ENCODE results near the gene OR1I1.
A peak's percentile ranks its signal among the peaks of the same experiment; 100 is the strongest.

OR1I1 gene

DNA sequence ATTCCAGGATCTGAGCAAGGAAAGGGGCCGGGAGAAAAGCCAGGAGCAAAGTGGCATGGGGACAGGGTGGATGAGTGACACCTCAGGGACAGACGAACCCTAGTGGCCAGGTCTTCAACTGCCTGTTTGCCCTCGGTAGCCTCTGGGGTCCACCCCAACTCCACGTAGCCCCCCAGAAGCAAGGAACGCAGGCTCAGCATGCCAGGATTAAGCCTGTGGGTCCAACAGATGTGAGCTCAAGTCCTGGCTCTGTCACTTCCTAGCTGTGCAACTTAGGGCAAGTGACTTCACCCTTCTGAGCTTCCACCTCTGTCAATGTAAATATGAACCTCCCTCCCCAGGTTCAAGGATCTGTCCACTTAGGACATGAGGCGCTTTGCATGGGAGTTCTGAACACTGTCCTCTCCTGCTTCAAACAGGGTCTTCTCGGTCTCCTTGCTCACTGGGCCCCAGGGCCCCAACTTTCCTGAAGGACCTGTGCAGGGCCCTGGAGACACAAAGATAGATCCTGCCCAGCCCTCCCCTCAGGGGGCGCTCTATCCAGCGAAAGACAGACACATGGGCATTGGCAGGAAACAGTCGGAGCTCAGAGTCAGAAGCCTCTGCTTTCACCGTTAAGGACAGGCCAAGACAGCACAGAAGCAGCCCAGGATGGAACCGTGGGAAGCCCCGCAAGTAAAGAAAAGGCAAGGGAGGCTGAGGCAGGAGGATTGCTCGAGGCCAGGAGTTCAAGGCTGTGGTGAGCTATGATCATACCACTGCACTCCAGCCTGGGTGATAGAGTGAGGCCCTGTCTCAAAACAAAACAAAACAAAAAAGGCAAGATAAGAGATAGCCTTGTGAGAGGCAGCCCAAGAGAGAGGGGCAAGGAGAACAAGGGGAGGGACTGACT, 38.4 kb downstream of the OR1I1 start:
- Histone ChIP-seq H3K4me1 (peaks cover 12 to 17% (median 14%) of the 10 kb centered on the region in 10 experiments), H3K4me3 (no peak overlapping the region), H3K27ac (no peak overlapping the region), H4K20me1 (peaks cover 0 to 58% (median 9%) of the 10 kb centered on the region in 11 experiments; a peak in 7 of 22 replicates), H3K9me3 (replicated peaks in 1 of 11) (0 out of 22 replicates have a peak, but pooled peaks cover 0 to 6% (median 0%) of the 10 kb centered on the region in 11 experiments), H3K27me3 (no peaks in the 10 kb centered on the region), H3K9ac (no peak overlapping the region), H3K4me2 (no peak overlapping the region), H3K36me3 (peaks cover 72 to 83% (median 76%) of the 10 kb centered on the region in 11 experiments)
- TF ChIP-seq Cebpa-rat (IDR thresholded peaks at IDR 0.05): no peak

GRCh38 chr19:15122331-15123030, 40.5 kb downstream of the OR1I1 start:
- Histone ChIP-seq H3K27me3 (no peaks in the 10 kb centered on the region), H3K9ac (0 out of 22 replicates have a peak overlapping the region, but pooled peaks of 1 of the 11 experiments have one; percentile 5), H3K4me2 (no peak overlapping the region), H3K9me3 (replicated peaks in 1 of 11) (0 out of 22 replicates have a peak, but pooled peaks cover 0 to 6% (median 0%) of the 10 kb centered on the region in 11 experiments), H3K36me3 (peaks cover 51 to 62% (median 55%) of the 10 kb centered on the region in 11 experiments), H3K4me1 (peaks cover 13 to 22% (median 17%) of the 10 kb centered on the region in 10 experiments), H4K20me1 (peaks cover 0 to 37% (median 9%) of the 10 kb centered on the region in 11 experiments; a peak in 7 of 22 replicates), H3K27ac (no peak overlapping the region), H3K4me3 (no peak overlapping the region)
- TF ChIP-seq Cebpa-rat (IDR thresholded peaks at IDR 0.05): no peak

- peaks cover 44 to 54% (median 47%) of the 10 kb centered on the region in 11 experiments for H3K36me3 ChIP-seq
Observed at GRCh38 chr19:15123031-15123890, 41.2 kb downstream of the OR1I1 start.

GRCh38 chr19:15123900-15124299, 41.9 kb downstream of the OR1I1 start:
- peak overlapping the region; percentile 71 to 94 (median 82); a peak in 19 of 20 replicates for H3K4me3 ChIP-seq
- peak overlapping the region in 6 of 11 experiments; percentile 85 to 95 (median 94); a peak in 9 of 22 replicates for H3K27ac ChIP-seq
- peak overlapping the region; percentile 84 to 95 (median 90); a peak in 20 of 22 replicates for H3K9ac ChIP-seq

More at GRCh38 chr19:15123031-15123890, 41.2 kb downstream of the OR1I1 start:
- Histone ChIP-seq H3K4me3 (peak overlapping the region in 1 of 10 experiments; percentile 91; a peak in 1 of 20 replicates), H4K20me1 (peaks cover 0 to 30% (median 9%) of the 10 kb centered on the region in 11 experiments; a peak in 7 of 22 replicates), H3K27me3 (no peaks in the 10 kb centered on the region), H3K27ac (peak overlapping the region in 1 of 11 experiments; percentile 85; a peak in 1 of 22 replicates), H3K4me1 (peaks cover 13 to 22% (median 17%) of the 10 kb centered on the region in 10 experiments), H3K9ac (peak overlapping the region in 8 of 11 experiments; percentile 86 to 93 (median 90); a peak in 14 of 22 replicates), H3K4me2 (peak overlapping the region; percentile 84 to 96 (median 90); a peak in 19 of 22 replicates), H3K9me3 (replicated peaks in 1 of 11) (0 out of 22 replicates have a peak, but pooled peaks cover 0 to 6% (median 0%) of the 10 kb centered on the region in 11 experiments)
- TF ChIP-seq Cebpa-rat (IDR thresholded peaks at IDR 0.05): no peak

GRCh38 chr19:15124572-15125231, 42.7 kb downstream of the OR1I1 start:
- Histone ChIP-seq H3K4me1 (peaks cover 13 to 22% (median 17%) of the 10 kb centered on the region in 10 experiments), H3K4me2 (peak overlapping the region; percentile 84 to 96 (median 90))

More at GRCh38 chr19:15123900-15124299, 41.9 kb downstream of the OR1I1 start:
- Histone ChIP-seq H3K36me3 (peaks cover 37 to 48% (median 41%) of the 10 kb centered on the region in 11 experiments), H3K4me2 (peak overlapping the region; percentile 84 to 96 (median 90)), H3K27me3 (no peaks in the 10 kb centered on the region), H3K9me3 (replicated peaks in 1 of 11) (0 out of 22 replicates have a peak, but pooled peaks cover 0 to 4% (median 0%) of the 10 kb centered on the region in 11 experiments), H4K20me1 (peaks cover 0 to 30% (median 9%) of the 10 kb centered on the region in 11 experiments; a peak in 7 of 22 replicates), H3K4me1 (peaks cover 13 to 22% (median 17%) of the 10 kb centered on the region in 10 experiments)
- TF ChIP-seq Cebpa-rat (IDR thresholded peaks at IDR 0.05): no peak

DNA sequence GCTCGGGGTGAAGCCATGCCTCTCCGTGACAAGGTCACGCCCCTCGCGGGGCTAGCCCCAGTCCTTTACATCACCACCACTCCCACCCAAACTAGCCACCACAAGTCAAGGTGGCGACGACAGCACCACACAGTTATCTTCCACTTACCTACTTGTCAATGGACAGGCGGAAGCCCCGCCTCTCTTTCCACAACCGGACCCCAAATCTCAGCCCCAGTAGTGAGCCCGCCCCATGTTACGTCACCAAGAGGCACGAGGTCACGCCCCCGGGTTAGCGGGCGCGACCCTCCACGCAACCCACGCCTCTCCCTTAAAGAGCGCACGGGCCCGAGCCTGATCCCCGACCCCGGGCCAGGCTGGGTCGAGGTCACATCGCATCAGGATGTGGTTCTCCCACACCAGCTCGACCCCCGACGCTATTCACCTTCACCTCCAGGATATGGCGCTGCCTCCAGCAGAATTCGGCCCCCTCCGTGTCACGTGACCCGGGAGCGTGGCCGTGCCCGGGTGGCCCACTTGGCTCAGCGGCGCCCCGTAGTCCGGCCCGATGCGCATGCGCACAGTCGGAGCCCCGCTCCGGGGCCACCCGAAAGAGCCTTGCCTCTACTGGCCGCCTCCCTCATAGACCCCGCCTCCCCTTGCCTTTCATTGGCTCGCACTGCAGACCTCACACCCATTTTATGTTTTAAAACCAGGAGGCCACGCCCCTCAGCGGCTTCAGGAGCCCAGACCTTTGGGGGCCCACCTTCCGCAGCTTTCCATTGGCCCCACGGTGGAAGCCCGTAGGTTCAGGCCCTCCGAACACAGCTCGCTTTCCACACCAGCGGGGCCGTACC, 43.4 kb downstream of the OR1I1 start:
- Histone ChIP-seq H3K27me3 (no peaks in the 10 kb centered on the region), H3K36me3 (peaks cover 22 to 32% (median 25%) of the 10 kb centered on the region in 11 experiments), H3K4me3 (peak overlapping the region; percentile 71 to 94 (median 82)), H4K20me1 (peaks cover 0 to 25% (median 9%) of the 10 kb centered on the region in 11 experiments; a peak in 7 of 22 replicates), H3K9ac (peak overlapping the region; percentile 84 to 95 (median 90)), H3K27ac (peak overlapping the region; percentile 85 to 95 (median 93)), H3K9me3 (replicated peaks in 1 of 11) (no peaks in the 10 kb centered on the region), H3K4me1 (peaks cover 13 to 22% (median 17%) of the 10 kb centered on the region in 10 experiments), H3K4me2 (peak overlapping the region; percentile 84 to 96 (median 90))
- TF ChIP-seq Cebpa-rat (IDR thresholded peaks at IDR 0.05): peak in 3 of 11 experiments; percentile 22 to 54 (median 27); a peak in 4 of 22 replicates

More at GRCh38 chr19:15124572-15125231, 42.7 kb downstream of the OR1I1 start:
- no peaks in the 10 kb centered on the region for H3K9me3 ChIP-seq (replicated peaks in 1 of 11)
- H4K20me1 ChIP-seq: peaks cover 0 to 30% (median 9%) of the 10 kb centered on the region in 11 experiments; a peak in 7 of 22 replicates
- peaks cover 29 to 40% (median 33%) of the 10 kb centered on the region in 11 experiments for H3K36me3 ChIP-seq
- H3K4me3 ChIP-seq: peak overlapping the region; percentile 71 to 94 (median 82)
- H3K9ac ChIP-seq: peak overlapping the region; percentile 84 to 95 (median 90)
- TF ChIP-seq Cebpa-rat (IDR thresholded peaks at IDR 0.05): no peak
- H3K27ac ChIP-seq: peak overlapping the region; percentile 85 to 95 (median 93)
- H3K27me3 ChIP-seq: no peaks in the 10 kb centered on the region

Data from BLaER1 treated with 17β-estradiol and CSF1 and Interleukin-3, amounts not matched to agents 10 nM and 100 nM (cell line).